Chondrocyte (in vitro differentiated cells): ENCODE results near the gene PRKAR2B. TPM values are rescaled to one million over a fixed set of nuclear protein-coding genes. Genes with fewer than 3 reads are reported as not detected.

Experiments
- DNase-seq: peaks from one replicate; pipeline ENCODE4 v3.0.0; 2021; ENCODE audit warnings: mixed read lengths, low spot score
- H3K27ac Mint-ChIP-seq: one replicate; pipeline ENCODE4 v1.8.0; 2021; ENCODE audit warnings: mild to moderate bottlenecking, moderate library complexity, mixed read lengths; ENCODE audit not compliant: unreplicated experiment
- H3K27me3 Mint-ChIP-seq: 2 replicates; pipeline ENCODE4 v1.8.0; 2021; ENCODE audit warnings: low read depth, mixed read lengths
- H3K36me3 Mint-ChIP-seq: 2 replicates; pipeline ENCODE4 v1.8.0; 2021; ENCODE audit warnings: low read depth, mixed read lengths
- H3K4me1 Mint-ChIP-seq: 2 replicates; pipeline ENCODE4 v1.8.0; 2021; ENCODE audit warnings: low read depth, mild to moderate bottlenecking, mixed read lengths
- H3K4me3 Mint-ChIP-seq: one replicate; pipeline ENCODE4 v1.8.0; 2021; ENCODE audit warnings: mild to moderate bottlenecking, moderate library complexity, mixed read lengths; ENCODE audit not compliant: unreplicated experiment
- H3K9me3 Mint-ChIP-seq: 2 replicates; pipeline ENCODE4 v1.8.0; 2021; ENCODE audit warnings: low read depth, mixed read lengths
- CTCF ChIP-seq: fragments of 200-600 bp; sonication (generic); IDR thresholded peaks from 2 replicates; pipeline ENCODE4 v1.5.0; 2021; ENCODE audit warnings: antibody characterized with exemption, mild to moderate bottlenecking, moderate library complexity
- total RNA-seq: library from RNA; stranded (reverse); gene quantifications from 3 replicates; pipeline ENCODE4 v1.2.1, GENCODE V29; 2021

The PRKAR2B gene
- total RNA-seq, 1 donor from 2014 or later, result 0.87 TPM

GRCh38 chr7:107173191-107173590 is 128.7 kb downstream of the PRKAR2B start:
- no peak for DNase-seq
- Mint-ChIP-seq H3K4me3 (no peak overlapping the region), H3K27me3 (no peaks in the 10 kb centered on the region), H3K9me3 (no peaks in the 10 kb centered on the region), H3K4me1 (peaks cover 36% of the 10 kb centered on the region), H3K36me3 (peaks cover 2% of the 10 kb centered on the region), H3K27ac (no peak overlapping the region)
- no peak for TF ChIP-seq CTCF

DNA sequence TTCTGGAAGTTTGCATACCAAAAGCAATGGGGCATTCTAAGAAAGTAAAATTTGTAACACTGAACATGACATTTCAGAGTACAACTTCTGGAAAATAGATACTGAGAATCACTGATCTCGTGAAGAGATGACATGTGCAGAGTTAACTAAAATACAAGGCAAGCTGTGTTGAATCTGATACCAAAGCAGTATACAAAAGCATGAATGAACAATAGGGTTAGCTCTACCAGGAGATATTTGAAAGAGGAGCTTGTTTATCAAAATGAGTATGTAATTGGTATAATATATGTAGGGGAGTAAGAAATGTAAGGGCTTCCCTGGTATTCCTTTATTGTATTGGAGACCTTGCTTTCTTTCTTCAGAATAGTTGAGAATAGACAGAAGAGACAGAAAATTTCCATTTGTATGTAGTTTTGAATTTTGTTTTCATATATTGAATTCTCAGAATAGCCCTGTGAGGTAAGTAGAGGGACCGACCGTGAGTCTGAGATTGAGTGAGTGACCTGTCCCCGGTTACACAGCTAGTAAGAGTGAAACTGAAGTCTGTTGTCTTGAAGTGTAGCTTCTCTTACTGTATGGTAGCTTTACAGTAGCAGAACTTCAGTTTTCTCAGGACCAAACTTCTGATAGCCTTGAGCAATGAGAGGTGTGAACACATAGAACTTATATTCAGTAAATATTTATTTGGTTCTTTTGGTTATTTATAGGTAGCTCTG is 129.3 kb downstream of the PRKAR2B start:
- no peak overlapping the region for H3K4me3 Mint-ChIP-seq
- H3K9me3 Mint-ChIP-seq, result no peaks in the 10 kb centered on the region
- no peak for TF ChIP-seq CTCF
- H3K27ac Mint-ChIP-seq, result no peak overlapping the region
- H3K4me1 Mint-ChIP-seq, result peaks cover 36% of the 10 kb centered on the region
- no peak for DNase-seq
- H3K27me3 Mint-ChIP-seq, result no peaks in the 10 kb centered on the region
- H3K36me3 Mint-ChIP-seq, result peaks cover under 1% of the 10 kb centered on the region

GRCh38 chr7:107179326-107180164 is 135.0 kb downstream of the PRKAR2B start:
- H3K4me3 Mint-ChIP-seq, result no peak overlapping the region
- H3K9me3 Mint-ChIP-seq, result no peaks in the 10 kb centered on the region
- peaks cover 23% of the 10 kb centered on the region for H3K4me1 Mint-ChIP-seq
- DNase-seq, result no peak
- peak overlapping the region; percentile 73 for H3K27ac Mint-ChIP-seq
- TF ChIP-seq CTCF, result no peak
- H3K27me3 Mint-ChIP-seq, result no peaks in the 10 kb centered on the region
- peaks cover 5% of the 10 kb centered on the region for H3K36me3 Mint-ChIP-seq

GRCh38 chr7:107180378-107180777 is 135.9 kb downstream of the PRKAR2B start:
- peaks cover 25% of the 10 kb centered on the region for H3K4me1 Mint-ChIP-seq
- H3K27ac Mint-ChIP-seq, result peak overlapping the region; percentile 14
- H3K27me3 Mint-ChIP-seq, result no peaks in the 10 kb centered on the region
- TF ChIP-seq CTCF, result no peak
- peaks cover 7% of the 10 kb centered on the region for H3K36me3 Mint-ChIP-seq
- no peak for DNase-seq
- no peak overlapping the region for H3K4me3 Mint-ChIP-seq
- H3K9me3 Mint-ChIP-seq, result no peaks in the 10 kb centered on the region

- TF ChIP-seq CTCF, result no peak
- Mint-ChIP-seq H3K36me3 (peaks cover 11% of the 10 kb centered on the region), H3K9me3 (no peaks in the 10 kb centered on the region), H3K4me1 (peaks cover 25% of the 10 kb centered on the region), H3K27ac (no peak overlapping the region), H3K4me3 (no peak overlapping the region), H3K27me3 (no peaks in the 10 kb centered on the region)
- DNase-seq, result no peak
Measured at GRCh38 chr7:107181172-107181571, 136.7 kb downstream of the PRKAR2B start.
